Skin of body (tissue), 2 donors: ENCODE measurements around the gene IL22RA2. TPM values are rescaled to one million over a fixed set of nuclear protein-coding genes. Genes with fewer than 3 reads are reported as not detected.

Source experiments
- DNase-seq: peaks from one replicate; lab custom pipeline; 2025; lab: John Stamatoyannopoulos, UW
- total RNA-seq: library from RNA; depleted of rRNA; stranded (reverse); fragments of >200 nt; gene quantifications from one replicate; pipeline ENCODE4 v1.2.3, GENCODE V29; 2014

IL22RA2 gene
- total RNA-seq, 1 donor from 2014 or later: 2.2 TPM

DNA sequence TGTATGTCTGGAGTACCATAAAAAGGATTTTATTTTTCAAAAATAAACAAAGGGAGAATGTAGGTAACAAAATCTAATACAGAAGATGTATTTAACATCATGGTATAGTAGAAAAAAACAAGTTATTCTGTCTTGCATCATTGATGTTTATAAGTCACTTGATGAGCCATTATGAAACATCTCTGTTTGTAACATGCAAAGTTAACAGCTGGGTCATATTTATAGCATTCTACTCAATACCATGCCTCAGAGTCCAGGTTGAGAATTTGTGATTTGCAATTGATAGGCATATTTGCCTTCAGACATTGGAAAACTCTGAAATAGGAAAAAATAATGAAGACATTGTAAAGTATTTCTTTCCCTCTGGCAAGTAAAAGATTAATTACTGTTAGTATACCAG is 76.4 kb downstream of the IL22RA2 start:
- DNase-seq: no peak

- no peak for DNase-seq
Measured at GRCh38 chr6:137095651-137096238, 77.7 kb downstream of the IL22RA2 start.

GRCh38 chr6:137095093-137095492 is 78.4 kb downstream of the IL22RA2 start:
- no peak for DNase-seq

DNA sequence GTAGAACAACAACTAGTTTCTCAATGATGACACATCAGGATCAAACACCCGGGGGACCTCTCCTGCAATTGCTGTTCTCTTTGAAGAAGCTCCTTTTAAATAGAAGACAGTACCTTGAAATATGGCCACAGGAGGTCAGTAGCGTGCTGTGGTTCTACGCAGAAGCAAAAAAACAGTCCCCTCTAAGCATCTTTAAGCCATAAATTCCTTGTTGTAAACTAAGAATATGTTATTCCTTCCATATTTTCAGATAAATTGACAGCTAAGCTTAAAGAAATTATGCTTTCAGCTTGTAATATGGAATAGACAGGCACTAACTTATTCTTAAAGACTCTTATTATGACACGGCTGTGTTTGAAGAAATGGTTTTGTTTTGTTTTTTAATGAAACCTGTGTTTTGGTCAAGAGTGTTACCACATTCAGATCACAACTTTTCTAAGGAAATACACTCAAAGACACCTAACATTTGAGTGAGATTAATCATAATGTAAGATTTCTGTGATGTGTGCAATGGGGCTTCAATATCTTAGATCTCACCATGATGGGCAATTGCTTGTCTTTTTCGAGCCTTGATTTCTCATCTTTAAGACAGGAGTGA is 78.9 kb downstream of the IL22RA2 start:
- DNase-seq: peak; percentile 77

Other genes starting within 250 kb of the IL22RA2 start
- 10.7 TPM for gene IL20RA, start 128.7 kb downstream of the IL22RA2 start, total RNA-seq
- 112 TPM for gene IFNGR1, start 45.7 kb upstream of the IL22RA2 start, total RNA-seq